GM12873 (cell line): ENCODE measurements around the gene ATP6V1G1.

ENCODE experiments used
- CTCF ChIP-seq: IDR thresholded peaks from 2 replicates; pipeline ENCODE4 v1.5.1; 2012; ENCODE audit warnings: low read depth, mild to moderate bottlenecking, moderate library complexity, low read length, control low read depth; ENCODE audit not compliant: insufficient read depth; ENCODE audit errors: missing control alignments

Gene ATP6V1G1

GRCh38 chr9:114594136-114594535 lies 6.6 kb downstream of the ATP6V1G1 start:
- no peak for TF ChIP-seq CTCF

- TF ChIP-seq CTCF, result no peak
Observed at GRCh38 chr9:114602620-114603019, 15.1 kb downstream of the ATP6V1G1 start.

GRCh38 chr9:114603248-114603647 lies 15.7 kb downstream of the ATP6V1G1 start:
- TF ChIP-seq CTCF, result no peak

GRCh38 chr9:114604989-114605388 lies 17.4 kb downstream of the ATP6V1G1 start:
- TF ChIP-seq CTCF, result no peak

GRCh38 chr9:114606068-114606467 lies 18.5 kb downstream of the ATP6V1G1 start:
- TF ChIP-seq CTCF, result no peak

- TF ChIP-seq CTCF, result no peak
Observed at GRCh38 chr9:114606597-114607207, 19.1 kb downstream of the ATP6V1G1 start.

GRCh38 chr9:114607671-114608524 lies 20.3 kb downstream of the ATP6V1G1 start:
- TF ChIP-seq CTCF, result no peak
